Panc1 (cell line): Measurements from ENCODE around the gene LYRM9. TPM values are rescaled to one million over a fixed set of nuclear protein-coding genes. Genes with fewer than 3 reads are reported as not detected.

Experiments used
- ATAC-seq: fragments of 200-7000 bp; cut with Tn5 transposase; 2 replicates; pipeline ENCODE4 v1.9.1; 2020; ENCODE audit warnings: mild to moderate bottlenecking, moderate library complexity
- BruUV-seq: library from RNA; stranded (reverse); fragments of 400-500 nt; replicated peaks from 2 replicates; lab custom pipeline; 2021; lab: Mats Ljungman, UMichigan
- CTCF ChIA-PET: fragments of 300-600 bp; sonication (Branson Sonifier 250); formaldehyde crosslinking; loops from one replicate; lab custom pipeline; 2022; ENCODE audit warnings: antibody characterized with exemption; lab: Charles Lee
- POLR2A ChIA-PET: fragments of 300-600 bp; sonication (Branson Sonifier 250); formaldehyde crosslinking; loops from one replicate; lab custom pipeline; 2022; ENCODE audit warnings: antibody characterized with exemption; lab: Charles Lee
- DNase-seq: peaks from one replicate; pipeline ENCODE4 v3.0.0-alpha.2; 2010; ENCODE audit warnings: low read depth, low spot score
- H3K27ac ChIP-seq: 2 replicates; pipeline ENCODE4 v1.5.1; 2011; ENCODE audit warnings: mild to moderate bottlenecking, low read length, inconsistent platforms
- H3K27me3 ChIP-seq: fragments of 200-500 bp; sonication (Bioruptor generic); 2 replicates; pipeline ENCODE4 v1.6.0; 2014; ENCODE audit warnings: low read length, inconsistent platforms; ENCODE audit not compliant: control insufficient read depth, insufficient read depth
- H3K36me3 ChIP-seq: fragments of 200-500 bp; sonication (Bioruptor generic); 2 replicates; pipeline ENCODE4 v1.5.1; 2014; ENCODE audit warnings: inconsistent platforms, mild to moderate bottlenecking, low read length, moderate library complexity; ENCODE audit not compliant: control insufficient read depth, insufficient read depth
- H3K4me1 ChIP-seq: 2 replicates; pipeline ENCODE4 v1.5.1; 2011; ENCODE audit warnings: inconsistent platforms, mild to moderate bottlenecking, low read length, moderate library complexity; ENCODE audit not compliant: control insufficient read depth, insufficient read depth
- H3K4me3 ChIP-seq, 2 experiments: 2 replicates each; pipeline ENCODE4 v1.5.1; 2011 to 2012; ENCODE audit warnings: low read depth in 2 of 2, low read length in 2 of 2, mild to moderate bottlenecking in 2 of 2, inconsistent platforms in 1 of 2, moderate library complexity in 1 of 2
- H3K9me3 ChIP-seq: fragments of 200-500 bp; sonication (Bioruptor generic); 2 replicates; pipeline ENCODE4 v1.5.1; 2014; ENCODE audit warnings: low read depth, mild to moderate bottlenecking, inconsistent platforms, low read length, moderate library complexity; ENCODE audit not compliant: control insufficient read depth, insufficient read depth
- CTCF ChIP-seq: fragments of 450-650 bp; IDR thresholded peaks from 2 replicates; pipeline ENCODE4 v1.5.1; 2017; ENCODE audit warnings: mild to moderate bottlenecking
- POLR2AphosphoS5 ChIP-seq: IDR thresholded peaks from 2 replicates; pipeline ENCODE4 v1.6.1; 2012; ENCODE audit warnings: mild to moderate bottlenecking, low read depth, low read length, moderate library complexity
- REST ChIP-seq, 2 experiments: IDR thresholded peaks; 2 replicates each; pipeline ENCODE4 v1.6.1; 2011 to 2012; ENCODE audit warnings: low read depth in 2 of 2, control low read depth in 1 of 2, low read length in 1 of 2, mild to moderate bottlenecking in 1 of 2, moderate library complexity in 1 of 2; ENCODE audit not compliant: insufficient read depth in 1 of 2
- SIN3A ChIP-seq: IDR thresholded peaks from 2 replicates; pipeline ENCODE4 v1.6.1; 2012; ENCODE audit warnings: low read depth, mild to moderate bottlenecking, low read length, moderate library complexity, borderline replicate concordance; ENCODE audit not compliant: insufficient read depth
- TCF7L2 ChIP-seq: IDR thresholded peaks from 2 replicates; pipeline ENCODE4 v1.6.1; 2011; ENCODE audit warnings: mild to moderate bottlenecking, low read depth, low read length, inconsistent platforms
- in situ Hi-C: cut with HindIII; loops from 2 replicates; pipeline ENCODE4 v1.10.0; 2016; ENCODE audit warnings: low sequenced_read_pairs, low pct_unique_long_range_greater_than_20kb
- intact Hi-C: fragments of 100-400 bp; cut with micrococcal nuclease; formaldehyde crosslinking; loops from one replicate; pipeline ENCODE4 v1.10.0; 2022; ENCODE audit not compliant: unreplicated experiment
- total RNA-seq: library from RNA; stranded (reverse); gene quantifications from one replicate; pipeline ENCODE4 v1.2.1, GENCODE V29; 2021; ENCODE audit not compliant: unreplicated experiment

The LYRM9 gene
- total RNA-seq, 1 experiment from 2014 or later = 1.6 TPM

- in situ Hi-C loops = no loop called here
- Histone ChIP-seq H3K27me3 (peaks cover 13% of the 10 kb centered on the region), H3K9me3 (no peaks in the 10 kb centered on the region), H3K27ac (no peak overlapping the region), H3K4me1 (no peaks in the 10 kb centered on the region), H3K36me3 (no peaks in the 10 kb centered on the region), H3K4me3 (no peak overlapping the region)
- ChIA-PET CTCF (no interaction called here), POLR2A (no interaction called here)
- TF ChIP-seq SIN3A (no peak), TCF7L2 (no peak), POLR2AphosphoS5 (no peak), CTCF (no peak), REST (IDR thresholded peaks at IDR 0.05; ENCODE audit: insufficient read depth in 1 of 2, low read depth in 2 of 2, low read length in 1 of 2) (no peak)
- intact Hi-C loops = no loop called here
- ATAC-seq = no peak
- no peak for DNase-seq
- BruUV-seq = no TSS peak
These were observed 6.4 kb upstream of the LYRM9 start for GRCh38 chr17:27899525-27899924.

GRCh38 chr17:27898096-27898495 is 4.9 kb upstream of the LYRM9 start:
- H3K4me1 ChIP-seq = peaks cover 9% of the 10 kb centered on the region; the same call in 1 of the 2 replicates
- H3K27ac ChIP-seq = no peak overlapping the region
- ATAC-seq (no peak), DNase-seq (no peak)
- no peak overlapping the region for H3K4me3 ChIP-seq
- TF ChIP-seq REST (IDR thresholded peaks at IDR 0.05; ENCODE audit: insufficient read depth in 1 of 2, low read depth in 2 of 2, low read length in 1 of 2) = no peak
- no peak for TF ChIP-seq CTCF
- no peak for TF ChIP-seq SIN3A
- no peak for TF ChIP-seq TCF7L2
- TF ChIP-seq POLR2AphosphoS5 = no peak
- H3K9me3 ChIP-seq = no peaks in the 10 kb centered on the region
- intact Hi-C loops (no loop called here), in situ Hi-C loops (no loop called here)
- no TSS peak for BruUV-seq
- H3K36me3 ChIP-seq = no peaks in the 10 kb centered on the region
- peaks cover 13% of the 10 kb centered on the region for H3K27me3 ChIP-seq
- CTCF ChIA-PET = interaction anchor here (0.7 kb wide), 1 partner anchor 138 kb away, joined by 5 read pairs; no protein-coding TSS in a partner anchor
- POLR2A ChIA-PET = no interaction called here
